Measurements from ENCODE around the gene THAP12.
"Not testable (repeated sequence)": the region's sequence is repeated elsewhere in the genome, so short reads cannot be mapped to it uniquely, and the experiment has no call there.

The THAP12 gene

DNA sequence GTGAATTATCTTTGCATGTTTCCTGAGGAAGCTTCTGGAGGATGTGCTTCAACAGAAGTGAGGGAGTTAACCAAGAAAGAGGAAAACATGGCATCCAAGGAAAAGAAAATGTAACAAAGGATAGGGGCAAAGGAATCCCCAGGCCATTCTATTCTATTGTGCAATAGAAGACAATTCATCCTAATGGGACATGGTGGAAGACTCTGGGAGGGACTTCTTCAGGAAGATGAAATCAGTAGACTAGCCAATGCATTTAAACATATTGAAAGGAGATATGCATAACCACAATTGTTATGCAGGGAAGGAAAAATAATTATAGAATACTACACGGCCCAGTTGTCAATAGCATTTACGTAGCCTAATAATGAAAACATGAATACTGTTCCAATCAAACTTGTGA lies 55.7 kb downstream of the THAP12 start:
- DNase-seq: no peak

DNA sequence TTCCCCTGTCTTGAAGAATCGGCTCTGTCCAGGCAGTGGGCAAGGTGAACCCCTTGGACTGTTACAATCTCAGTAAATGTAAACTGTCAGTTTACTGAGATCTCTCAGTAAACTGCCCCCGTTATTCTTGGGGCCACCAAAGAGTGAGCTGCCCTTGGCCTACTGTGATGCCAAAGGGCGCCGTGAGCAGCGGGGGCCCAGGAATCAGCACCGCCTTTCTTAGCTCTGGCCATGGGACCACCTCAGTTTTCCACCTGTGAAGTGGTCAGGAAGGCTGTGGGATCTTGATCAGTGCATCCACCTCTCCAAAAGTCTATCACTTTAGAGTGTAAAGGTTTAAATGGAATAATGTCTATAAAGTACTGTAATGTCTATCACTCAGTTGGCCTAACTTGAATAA lies 57.1 kb downstream of the THAP12 start:
- DNase-seq: no peak

DNA sequence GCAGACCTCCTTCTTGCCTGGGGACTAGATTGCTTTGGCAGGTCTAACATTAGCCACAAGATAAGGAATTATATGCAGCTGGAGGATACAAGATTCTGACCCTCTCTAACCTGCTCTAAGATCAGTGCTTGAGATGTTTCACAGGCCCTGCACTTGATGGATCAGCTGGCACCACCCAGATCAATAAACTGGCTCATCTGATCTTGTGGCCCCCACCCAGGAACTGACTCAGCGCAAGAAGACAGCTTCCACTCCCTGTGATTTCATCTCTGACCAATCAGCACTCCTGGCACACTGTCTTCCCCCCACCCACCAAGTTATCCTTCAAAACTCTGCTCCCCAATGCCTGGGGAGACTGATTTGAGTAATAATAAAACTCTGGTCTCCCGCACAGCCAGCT lies 57.6 kb downstream of the THAP12 start:
- DNase-seq: not testable (repeated sequence)

DNA sequence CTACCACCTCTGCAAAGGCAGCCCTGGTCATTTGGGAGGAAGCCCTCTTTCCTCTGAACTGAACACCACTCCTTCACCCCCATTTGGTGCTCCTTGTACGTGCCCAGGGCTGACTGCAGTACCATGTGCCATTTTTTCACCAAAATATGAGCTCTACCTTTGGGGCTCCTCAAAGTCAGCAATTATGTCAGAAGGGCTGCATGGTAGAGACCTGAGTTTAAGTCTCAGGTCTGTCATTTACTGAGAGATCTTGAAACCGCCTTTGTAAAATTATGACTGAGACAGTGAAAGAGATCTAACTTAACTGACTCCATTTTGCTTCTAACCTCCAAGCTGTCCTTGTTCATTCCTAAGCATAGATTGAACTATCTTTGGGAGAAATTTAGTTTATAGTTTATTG lies 58.0 kb downstream of the THAP12 start:
- no peak for DNase-seq

DNA sequence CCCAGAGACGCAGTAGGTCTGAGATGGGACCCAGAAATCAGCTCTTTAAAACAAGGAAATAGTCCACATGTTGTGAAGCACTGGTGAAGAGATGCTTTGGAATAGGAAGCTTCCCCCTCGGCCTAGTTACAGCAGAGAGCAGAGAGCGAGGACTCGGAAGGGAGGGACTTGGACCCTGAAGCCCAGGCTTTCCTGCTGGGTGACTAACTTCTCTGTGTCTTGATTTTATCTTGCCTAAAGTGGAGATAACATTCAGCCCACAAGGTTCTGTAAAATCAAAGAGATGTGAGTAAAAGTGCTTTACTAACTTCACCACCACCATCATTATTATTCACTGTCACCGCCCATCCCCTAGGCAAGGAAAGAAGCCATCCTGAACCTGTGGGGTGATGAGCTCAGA lies 58.4 kb downstream of the THAP12 start:
- DNase-seq: no peak

DNA sequence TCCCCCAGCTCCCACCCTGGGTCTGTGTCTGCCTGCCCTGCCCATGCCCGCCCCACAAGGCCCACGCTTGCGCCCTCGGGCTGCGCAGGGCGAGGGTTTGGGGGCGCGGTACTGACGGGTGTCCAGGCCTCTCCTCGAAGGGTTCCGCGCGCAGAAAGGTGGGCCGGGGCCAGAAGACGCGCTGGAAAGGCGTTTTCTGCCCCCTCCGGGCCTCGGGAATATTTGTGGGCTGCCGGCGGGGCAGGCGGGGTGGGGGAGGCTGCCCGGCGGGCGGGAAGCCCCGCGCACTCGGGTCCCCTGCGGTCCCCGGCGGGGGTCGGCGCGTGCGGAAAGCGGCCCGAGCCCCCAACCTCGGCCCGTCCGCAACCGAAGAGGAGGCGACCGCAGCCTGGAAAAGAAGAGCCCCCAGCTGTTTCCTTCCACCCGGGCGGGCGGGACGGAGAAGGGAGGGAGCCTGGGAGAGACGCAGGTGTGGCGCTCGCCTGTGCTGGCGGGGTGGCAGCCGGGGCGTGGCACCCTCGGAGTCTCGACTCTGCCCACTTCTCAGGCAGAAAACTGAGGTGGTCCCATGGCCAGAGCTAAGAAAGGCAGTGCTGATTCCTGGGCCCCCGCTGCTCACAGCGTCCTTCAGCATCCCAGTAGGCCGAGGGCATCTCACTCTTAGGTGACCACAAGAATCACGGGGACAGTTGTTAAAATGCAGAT lies 59.0 kb downstream of the THAP12 start:
- no peak for DNase-seq

DNA sequence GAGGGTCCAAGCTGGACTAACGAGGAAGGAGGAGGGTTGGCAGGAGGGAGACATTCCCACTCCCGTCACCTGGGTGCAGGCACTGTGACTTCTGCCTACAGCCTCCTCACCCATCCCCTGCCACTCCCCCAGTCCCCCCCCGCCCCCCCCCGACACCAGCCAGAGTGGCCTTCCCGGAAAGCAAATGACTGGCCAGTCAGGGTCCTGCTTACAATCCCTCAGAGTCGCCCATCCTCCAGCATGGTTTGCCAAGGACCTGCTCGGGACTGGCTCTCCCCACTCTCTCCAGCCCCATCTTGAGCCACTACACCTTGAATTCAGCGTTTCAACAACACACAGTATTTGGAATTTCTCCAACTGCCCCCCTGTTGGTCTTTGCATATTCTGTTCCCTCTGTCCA lies 59.6 kb downstream of the THAP12 start:
- no peak for DNase-seq

DNA sequence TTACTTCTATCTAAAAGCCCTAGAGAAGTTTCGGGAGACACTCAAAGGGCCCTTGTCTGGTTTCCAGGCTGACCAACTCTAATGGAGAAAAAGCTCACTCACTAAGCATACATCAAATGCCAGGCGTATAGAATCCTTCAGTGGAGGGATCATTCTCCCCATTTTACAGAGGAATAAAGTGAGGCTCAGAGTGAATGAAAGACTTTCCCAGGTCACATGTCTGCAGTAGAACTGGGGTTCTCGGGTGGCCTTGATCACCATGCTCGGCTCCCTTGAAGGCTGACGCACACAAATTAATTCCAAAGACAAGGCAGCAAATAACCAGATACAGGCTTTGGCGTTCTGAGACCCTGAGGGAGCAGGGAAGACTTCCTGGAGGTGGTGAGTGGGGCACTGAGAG lies 60.0 kb downstream of the THAP12 start:
- DNase-seq: no peak

DNA sequence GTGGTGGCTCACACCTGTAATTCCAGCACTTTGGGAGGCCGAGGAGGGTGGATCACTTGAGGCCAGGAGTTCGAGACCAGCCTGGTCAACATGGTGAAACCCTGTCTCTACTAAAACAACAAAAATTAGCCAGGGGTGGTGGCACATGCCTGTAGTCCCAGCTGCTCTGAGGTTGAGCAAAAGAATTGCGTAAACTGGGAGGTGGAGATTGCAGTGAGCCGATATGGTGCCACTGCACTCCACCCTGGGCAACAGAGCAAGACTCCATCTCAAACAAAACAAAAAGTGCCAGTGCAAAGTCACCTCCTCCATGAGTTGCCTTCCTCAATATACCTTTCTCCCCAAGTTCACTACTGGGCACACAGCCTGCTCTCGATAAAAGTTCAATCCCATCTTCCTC lies 61.1 kb downstream of the THAP12 start:
- DNase-seq: not testable (repeated sequence)

DNA sequence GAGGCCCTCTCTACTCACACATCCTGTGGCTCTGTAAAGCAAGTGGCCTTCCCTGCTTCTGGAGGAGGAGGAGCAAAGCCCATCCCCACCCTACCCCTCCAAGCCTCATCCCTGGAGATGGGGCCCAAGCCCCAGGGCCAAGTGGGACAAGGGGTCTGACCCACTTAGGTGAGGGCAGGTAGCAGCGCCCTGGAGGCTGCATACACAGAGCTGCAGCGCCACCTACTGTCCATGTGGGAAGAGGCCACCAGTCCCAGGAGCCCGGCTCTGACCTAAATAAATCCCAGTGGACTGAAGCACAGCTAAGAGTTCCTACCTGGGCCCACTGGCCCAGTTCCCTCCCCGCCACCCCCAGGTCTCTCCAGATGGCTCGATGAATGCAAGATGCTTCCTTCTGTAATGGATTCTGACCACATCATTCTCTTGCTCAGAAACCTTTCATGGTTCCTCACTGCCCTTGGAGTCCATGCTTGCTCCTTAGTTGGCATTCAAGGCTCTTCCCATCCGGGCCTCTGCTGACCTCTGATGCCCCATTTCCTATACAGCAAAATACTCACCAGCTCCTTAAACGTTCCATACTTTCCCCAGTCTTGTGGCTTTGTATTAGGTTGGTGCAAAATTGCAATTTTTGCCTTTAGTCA lies 62.1 kb downstream of the THAP12 start:
- DNase-seq: peak; percentile 73

DNA sequence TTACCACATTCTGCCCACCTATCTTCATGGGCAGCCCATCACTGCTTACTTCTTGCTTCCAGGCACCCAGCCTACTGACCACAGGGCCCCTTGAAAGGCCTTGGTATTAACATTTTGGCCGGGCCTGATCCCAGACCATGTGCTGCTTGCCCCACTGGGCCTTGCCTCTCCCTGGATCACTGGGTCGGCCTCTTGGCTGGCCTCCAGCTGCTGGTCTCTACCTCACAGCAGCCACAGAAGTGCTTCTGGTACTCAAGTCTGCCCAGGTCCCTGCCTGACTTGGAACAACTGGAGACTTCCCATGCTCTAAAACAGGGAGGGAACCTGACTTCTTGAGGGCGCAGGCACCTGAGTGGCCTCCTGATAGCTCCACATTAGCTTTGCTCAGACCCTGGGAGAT lies 63.6 kb downstream of the THAP12 start:
- no peak for DNase-seq

DNA sequence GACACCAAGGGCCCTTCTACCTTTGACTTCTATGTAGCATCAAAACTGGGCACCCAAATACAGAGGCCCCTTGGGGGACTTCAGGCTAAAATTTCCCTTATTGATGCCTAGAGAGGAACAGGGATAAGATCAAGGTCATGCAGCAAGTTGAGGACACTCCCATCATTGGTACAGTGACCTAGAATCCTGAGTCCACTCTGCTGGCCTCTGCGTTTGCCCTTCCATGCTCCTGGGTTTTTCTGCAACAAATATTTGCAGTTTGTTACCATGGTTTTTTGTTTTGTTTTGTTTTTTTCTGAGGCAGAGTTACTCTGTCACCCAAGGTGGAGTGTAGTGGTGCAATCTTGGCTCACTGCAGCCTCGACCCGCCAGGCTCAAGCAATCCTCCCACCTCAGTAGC lies 64.2 kb downstream of the THAP12 start:
- no peak for DNase-seq

DNA sequence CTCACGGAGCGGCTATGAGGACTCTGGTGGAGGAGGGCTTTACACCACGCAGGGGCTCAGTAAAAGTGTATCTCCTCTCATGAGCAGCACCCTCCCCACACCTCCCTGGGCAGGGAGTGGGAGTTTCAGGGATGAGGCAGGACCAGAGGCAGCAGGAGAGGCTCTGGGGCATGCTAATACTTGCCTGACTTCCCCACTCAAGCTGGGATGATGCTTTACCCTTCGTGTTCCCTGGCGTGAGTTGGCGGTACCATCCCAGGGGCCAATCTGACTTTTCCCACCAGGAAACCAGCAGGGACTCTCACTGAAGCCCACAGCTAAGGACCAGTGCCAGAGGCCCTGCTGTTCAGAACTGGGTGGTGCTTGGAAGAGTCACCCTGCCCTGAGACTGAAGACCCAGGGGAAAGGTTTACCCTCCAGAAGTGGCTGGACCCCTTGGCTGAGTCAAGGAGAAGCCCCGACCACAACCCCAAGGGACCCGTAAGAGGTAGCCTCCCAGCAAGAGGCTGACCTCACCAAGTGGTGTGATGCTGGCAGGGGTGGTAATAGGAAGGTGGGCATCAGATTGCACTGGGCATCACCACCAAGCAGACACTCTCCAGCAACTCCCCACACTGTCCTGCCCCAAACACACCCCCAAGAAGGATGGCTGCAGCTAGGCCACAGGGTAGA lies 65.6 kb downstream of the THAP12 start:
- no peak for DNase-seq

DNA sequence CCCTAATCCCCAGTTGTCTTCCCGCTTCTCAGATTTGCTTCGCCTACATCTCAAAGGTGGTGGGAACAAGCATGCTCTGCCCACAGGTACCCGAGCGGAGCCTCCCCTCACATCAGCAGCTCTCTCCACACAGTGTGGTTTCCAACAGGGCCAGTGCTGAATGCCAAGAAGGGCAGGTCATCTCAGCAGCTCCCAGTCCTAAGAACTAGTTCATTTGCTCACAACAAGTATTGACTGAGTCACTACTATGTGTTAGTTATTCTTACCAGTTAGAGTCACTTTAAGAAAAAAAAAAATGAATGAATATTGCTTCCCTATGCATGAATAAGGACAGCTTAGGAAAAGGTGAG lies 66.2 kb downstream of the THAP12 start:
- DNase-seq: no peak

DNA sequence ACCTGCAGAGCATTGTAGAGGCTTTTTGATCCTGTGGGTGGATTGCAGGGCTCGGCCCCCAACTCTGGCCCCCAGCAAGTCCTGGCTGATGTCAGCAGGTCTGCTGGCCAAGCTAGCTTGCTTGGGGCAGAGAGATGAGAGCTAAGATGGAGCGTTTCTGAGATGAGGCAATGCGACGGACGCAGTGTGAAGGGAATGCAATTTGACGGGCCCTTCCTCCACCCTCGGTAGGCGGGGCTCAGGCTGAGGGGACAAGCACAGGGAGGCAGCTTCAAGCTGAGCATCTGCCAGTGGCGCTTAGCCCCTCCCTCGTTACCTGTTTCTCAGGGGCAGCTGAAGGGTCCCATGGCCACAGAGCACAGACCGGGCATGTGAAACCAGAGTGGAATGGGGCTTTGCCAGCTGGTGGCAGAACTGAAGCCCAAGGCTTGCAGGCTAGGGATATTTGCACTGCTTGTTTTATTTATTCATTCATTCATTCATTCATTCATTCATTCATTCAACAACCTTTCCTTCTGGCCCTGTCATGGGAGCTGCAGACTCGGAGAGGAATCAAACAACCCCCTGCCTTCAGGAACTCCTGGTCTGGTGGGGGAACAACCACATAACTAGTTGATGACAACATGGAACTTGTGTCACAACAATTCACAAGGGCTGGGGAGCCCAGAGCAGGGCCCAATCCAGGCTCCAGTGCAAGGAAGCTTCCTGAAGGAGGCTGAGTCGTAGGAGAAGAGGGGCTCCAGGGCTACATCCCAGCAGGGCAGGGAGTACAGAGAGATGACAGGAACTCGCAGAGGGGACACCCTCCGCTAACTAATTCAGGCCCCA lies 66.8 kb downstream of the THAP12 start:
- DNase-seq: no peak

DNA sequence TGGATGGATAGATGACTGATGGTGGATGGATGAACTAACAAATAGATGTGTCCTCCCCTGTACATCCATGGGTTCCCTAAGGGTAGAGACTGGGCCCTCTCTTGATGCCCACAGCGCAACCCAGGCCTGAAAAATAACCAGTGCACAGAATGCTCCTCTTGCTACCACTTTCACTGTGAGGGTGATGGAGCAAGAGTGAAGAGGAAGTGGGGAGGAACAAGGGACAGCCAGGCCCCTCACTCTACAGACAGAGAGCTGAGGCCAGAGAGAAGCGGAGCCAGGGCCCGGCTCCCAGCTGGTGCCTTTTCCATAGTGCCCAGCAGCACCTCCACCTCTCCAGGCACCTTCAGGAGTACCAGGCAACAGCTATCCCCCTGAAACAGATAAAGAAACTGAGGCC lies 67.7 kb downstream of the THAP12 start:
- DNase-seq: no peak

DNA sequence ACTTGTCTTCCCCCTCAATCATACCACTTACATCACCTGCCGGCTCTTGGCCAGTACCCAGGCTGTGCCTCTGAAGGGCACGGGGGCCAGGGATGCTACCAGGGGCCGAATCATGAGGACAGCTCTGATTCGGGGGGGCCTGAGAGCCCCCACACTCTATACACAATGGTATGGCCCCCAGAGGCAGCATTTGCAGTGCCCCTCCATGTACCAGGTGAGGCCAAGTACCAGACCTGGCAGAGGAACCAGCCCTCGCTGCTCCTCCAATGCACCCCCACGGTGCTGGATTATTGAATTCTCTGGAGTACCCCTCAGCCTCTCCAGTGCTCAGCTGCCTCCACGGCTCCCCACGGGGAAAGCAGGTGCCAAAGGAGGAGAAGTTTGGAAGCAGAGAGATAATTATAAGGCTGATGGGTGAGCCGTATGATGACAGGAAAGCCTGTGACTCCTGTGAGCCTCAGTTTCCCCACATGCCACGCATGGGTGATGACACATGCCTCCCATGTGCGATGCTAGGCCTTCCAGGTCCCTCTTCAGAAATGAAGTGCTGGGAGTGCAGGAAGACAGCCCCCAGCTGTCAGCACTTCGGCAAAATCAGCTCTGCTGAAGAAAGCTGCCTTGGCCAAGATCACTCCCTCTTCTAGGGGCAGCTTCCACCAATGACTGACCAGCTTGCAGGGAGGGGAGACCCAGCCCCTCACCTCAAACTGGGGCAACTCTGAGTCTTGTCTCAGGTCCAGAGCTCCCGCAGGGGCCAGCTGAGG lies 69.9 kb downstream of the THAP12 start:
- DNase-seq: no peak

DNA sequence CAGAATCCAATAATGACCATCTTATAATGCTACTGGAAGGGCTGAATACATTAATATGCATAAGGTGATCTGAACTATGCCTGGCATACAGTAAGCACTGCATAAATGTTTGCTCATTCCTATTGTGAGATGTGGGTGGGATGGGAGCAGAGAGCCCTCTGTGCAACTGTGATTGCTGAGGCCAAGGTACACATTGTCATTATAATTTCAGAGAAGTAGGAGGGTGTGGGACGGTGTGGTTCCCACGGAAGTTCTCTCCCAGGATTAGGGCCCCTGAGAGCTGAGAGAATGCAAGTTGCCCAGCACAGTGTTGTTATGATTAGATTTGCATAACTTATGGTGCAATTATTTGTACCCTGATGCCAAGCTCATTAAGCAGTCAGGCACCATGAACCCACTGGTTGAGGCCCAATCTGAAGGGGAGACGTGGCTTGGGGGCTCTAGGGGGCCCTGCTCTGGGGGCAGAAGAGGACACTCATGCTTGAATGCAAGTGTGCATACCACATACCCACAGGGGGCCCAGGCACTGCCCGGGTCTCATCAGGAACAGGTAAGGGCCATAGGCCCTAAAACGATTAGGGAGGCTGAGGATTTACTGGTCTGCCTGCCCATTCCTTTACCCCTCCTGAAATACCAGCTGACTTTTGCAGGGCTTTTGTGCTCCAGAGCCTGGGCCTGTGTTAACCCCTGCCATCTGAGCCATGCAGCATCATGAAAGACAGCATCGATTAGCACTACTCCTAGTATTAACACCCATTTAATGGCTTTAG lies 72.8 kb downstream of the THAP12 start:
- DNase-seq: no peak

DNA sequence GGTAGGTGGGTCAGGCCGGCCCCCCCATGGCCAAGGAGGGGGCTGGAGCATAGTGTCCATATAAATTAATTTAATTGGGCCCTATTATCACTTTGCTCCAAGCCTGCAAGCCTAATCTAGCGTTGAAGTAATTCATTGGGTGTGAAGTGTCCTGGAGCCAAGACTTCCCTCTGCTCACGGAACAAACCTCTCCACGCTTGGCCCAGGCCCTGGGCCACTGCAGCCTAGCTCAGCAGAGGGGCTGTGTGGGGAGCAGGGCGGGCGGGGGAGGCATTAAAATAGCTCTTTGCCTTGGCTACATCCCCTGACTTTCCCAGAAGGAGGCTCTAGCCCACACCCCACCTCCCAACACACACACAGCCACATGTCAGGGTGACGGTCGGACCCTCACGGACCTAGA lies 73.5 kb downstream of the THAP12 start:
- no peak for DNase-seq

DNA sequence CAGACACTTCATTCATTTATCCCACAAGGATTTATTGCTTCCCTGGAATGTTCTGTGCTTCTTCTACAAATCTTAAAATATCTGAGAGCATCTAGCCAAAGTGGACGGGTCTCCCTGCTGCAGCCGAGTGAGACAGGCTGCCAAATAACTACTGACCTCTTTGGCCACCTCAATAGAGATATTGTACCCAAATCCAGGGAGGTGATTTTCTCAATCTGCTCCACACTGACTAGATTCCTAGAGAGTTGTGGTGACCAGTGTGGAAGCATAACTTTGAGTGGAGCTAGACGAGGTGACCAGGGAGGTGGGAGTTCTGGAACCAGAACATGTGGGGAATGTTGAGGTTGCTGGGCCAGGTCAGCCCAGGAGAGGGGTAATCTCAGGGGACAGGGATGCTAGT lies 77.5 kb downstream of the THAP12 start:
- DNase-seq: no peak

DNA sequence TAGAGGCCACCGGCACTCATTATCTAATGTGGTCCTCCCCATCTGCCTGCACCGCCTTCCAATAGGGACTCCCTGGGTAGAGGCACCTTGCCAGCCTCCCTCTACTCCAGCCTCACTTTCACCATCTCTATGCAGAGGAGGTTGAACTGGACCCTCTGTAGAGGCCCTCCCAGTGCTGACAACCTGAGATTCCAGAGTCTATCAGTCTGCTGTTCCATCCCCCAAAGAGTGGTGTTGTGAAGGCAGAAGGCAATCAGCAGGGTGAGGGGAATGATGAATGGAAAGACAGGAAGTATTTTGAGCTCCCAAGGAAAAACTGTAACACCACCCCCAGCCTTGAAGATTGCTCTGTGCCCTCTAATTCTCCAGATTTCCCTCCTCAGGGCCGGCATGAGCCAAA lies 77.9 kb downstream of the THAP12 start:
- DNase-seq: no peak

Data from hematopoietic multipotent progenitor cell treated with erythropoietin and hydrocortisone succinate and interleukin-3 and kit ligand, for 8 days (in vitro differentiated cells).